ENCODE results near the gene ZNF516. TPM values are rescaled to one million over a fixed set of nuclear protein-coding genes. Genes with fewer than 3 reads are reported as not detected.

Gene ZNF516
- total RNA-seq, 6 experiments from 2014 or later, result 34.6 to 52.2 (median 42.2) TPM

DNA sequence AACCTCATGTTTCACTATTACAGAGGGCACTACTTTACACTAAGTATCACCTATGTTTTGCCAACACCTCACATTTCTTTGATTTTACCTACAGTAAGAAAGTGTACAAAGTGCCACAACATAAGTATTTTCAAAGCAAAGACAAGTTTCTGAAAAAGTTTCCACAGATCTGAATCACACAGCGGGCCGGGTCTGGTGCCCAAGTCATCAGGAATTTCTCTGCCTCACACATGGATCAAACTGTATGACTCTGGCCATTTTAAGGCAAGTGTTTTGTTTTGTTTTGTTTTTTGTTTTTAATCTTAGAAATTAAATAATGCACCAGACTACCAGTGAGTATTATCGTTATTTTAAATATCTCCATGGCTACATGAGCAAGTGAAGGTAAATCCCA lies 73.4 kb downstream of the ZNF516 start:
- peaks cover 60% of the 10 kb centered on the region for H3K4me1 Mint-ChIP-seq (ENCODE audit: low read depth)
- peak overlapping the region; percentile 40; the same call in 1 of the 2 replicates for H3K27ac Mint-ChIP-seq
- DNase-seq, result no peak
- no peaks in the 10 kb centered on the region for H3K9me3 Mint-ChIP-seq
- H3K27me3 Mint-ChIP-seq (ENCODE audit: insufficient read depth), result no peaks in the 10 kb centered on the region; the same call in none of the 2 replicates
- no peak overlapping the region for H3K4me3 Mint-ChIP-seq
- TF ChIP-seq, protein P1, sequence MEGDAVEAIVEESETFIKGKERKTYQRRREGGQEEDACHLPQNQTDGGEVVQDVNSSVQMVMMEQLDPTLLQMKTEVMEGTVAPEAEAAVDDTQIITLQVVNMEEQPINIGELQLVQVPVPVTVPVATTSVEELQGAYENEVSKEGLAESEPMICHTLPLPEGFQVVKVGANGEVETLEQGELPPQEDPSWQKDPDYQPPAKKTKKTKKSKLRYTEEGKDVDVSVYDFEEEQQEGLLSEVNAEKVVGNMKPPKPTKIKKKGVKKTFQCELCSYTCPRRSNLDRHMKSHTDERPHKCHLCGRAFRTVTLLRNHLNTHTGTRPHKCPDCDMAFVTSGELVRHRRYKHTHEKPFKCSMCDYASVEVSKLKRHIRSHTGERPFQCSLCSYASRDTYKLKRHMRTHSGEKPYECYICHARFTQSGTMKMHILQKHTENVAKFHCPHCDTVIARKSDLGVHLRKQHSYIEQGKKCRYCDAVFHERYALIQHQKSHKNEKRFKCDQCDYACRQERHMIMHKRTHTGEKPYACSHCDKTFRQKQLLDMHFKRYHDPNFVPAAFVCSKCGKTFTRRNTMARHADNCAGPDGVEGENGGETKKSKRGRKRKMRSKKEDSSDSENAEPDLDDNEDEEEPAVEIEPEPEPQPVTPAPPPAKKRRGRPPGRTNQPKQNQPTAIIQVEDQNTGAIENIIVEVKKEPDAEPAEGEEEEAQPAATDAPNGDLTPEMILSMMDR (IDR thresholded peaks at IDR 0.05), result no peak
- no peaks in the 10 kb centered on the region for H3K36me3 Mint-ChIP-seq (ENCODE audit: low read depth)

DNA sequence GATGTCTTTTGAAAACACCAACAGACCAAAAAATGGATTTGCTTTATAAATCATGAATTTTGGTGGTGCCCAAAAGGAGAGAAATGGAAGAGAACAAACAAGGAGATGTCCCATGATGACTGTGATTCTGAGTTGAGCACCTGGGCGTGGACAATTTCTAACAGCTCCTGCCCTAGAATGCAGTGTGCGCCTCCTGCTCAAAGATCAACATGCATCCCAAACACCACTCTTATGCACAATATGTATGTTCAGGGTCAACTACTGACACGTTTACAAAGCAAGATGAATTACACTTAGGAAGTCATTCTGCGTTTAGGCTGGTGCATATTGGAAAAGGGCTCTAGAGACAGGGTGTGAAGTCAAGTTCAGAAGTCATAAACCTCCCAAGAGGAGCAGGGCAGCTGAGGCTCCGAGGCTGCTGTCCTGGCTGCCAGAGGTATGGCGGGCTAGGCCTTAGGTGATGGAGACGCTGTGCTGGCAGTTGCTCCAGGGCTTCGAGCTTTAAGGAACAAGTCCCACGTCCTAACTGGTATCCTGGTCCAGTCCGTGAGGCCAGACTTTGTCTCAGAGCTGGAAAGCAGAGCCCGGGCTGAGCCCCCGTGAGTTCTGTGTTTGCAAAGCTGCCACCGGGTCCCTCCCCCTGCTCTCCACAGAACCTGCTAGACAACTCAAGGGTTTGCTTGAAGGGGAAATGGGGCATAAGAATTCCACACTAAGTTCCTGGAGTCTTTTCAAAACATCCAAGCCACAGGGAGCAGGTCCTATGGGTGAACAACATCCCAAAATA lies 74.0 kb downstream of the ZNF516 start:
- peaks cover 60% of the 10 kb centered on the region for H3K4me1 Mint-ChIP-seq (ENCODE audit: low read depth)
- no peaks in the 10 kb centered on the region for H3K36me3 Mint-ChIP-seq (ENCODE audit: low read depth)
- no peaks in the 10 kb centered on the region; the same call in 1 of the 2 replicates for H3K27me3 Mint-ChIP-seq (ENCODE audit: insufficient read depth)
- H3K27ac Mint-ChIP-seq, result no peak overlapping the region; the same call in 1 of the 2 replicates
- TF ChIP-seq, protein P1 (IDR thresholded peaks at IDR 0.05), result no peak
- H3K4me3 Mint-ChIP-seq, result no peak overlapping the region
- no peaks in the 10 kb centered on the region for H3K9me3 Mint-ChIP-seq
- no peak for DNase-seq

DNA sequence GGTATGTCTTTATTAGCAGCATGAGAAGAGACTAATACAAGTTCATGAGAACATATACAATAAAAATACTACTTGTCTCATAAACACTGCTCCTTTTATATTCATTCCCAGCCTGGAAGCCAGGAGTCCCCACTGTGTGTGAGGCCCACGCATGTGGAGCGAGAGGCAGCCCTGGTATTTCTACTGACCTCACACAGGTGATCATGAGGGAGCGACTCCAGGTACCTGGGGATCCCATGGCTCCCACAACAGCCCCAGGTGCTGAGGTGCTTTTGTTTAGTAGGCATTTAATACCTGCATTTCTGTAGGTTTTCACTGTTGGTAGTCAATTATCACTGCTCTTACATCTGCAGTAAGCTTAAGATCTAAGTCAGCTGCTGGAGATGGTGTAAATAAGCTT lies 75.2 kb downstream of the ZNF516 start:
- TF ChIP-seq, protein P1 (IDR thresholded peaks at IDR 0.05), result no peak
- H3K4me3 Mint-ChIP-seq, result no peak overlapping the region

DNA sequence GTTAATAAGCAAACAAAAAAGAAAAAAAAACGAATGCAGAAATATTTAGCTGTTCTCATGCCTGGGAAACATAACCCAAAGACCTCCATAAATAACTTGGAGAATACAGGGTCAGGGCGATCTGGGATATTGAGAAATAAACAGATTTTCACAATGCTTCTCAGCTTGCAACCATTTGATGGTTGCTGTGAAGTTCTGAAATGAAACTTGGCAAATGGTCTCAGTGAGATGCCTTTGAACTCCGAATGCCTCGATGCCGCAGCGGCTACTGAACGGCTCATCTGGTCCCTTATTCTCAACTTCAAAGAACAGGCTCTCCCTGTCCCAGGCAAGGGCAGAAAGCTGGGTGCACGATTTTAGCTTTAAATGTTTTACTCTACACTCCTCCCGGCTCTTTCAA lies 78.1 kb downstream of the ZNF516 start:
- Mint-ChIP-seq H3K27me3 (ENCODE audit: insufficient read depth) (no peaks in the 10 kb centered on the region; the same call in 1 of the 2 replicates), H3K4me3 (peak overlapping the region; percentile 85), H3K27ac (peak overlapping the region; percentile 72), H3K4me1 (ENCODE audit: low read depth) (peaks cover 74% of the 10 kb centered on the region), H3K9me3 (no peaks in the 10 kb centered on the region), H3K36me3 (ENCODE audit: low read depth) (no peaks in the 10 kb centered on the region)
- TF ChIP-seq, protein P1 (IDR thresholded peaks at IDR 0.05), result no peak
- peak; percentile 23 for DNase-seq

More for the DNA sequence above, 75.2 kb downstream of the ZNF516 start:
- no peaks in the 10 kb centered on the region for H3K9me3 Mint-ChIP-seq
- H3K27ac Mint-ChIP-seq, result no peak overlapping the region
- no peaks in the 10 kb centered on the region; the same call in 1 of the 2 replicates for H3K27me3 Mint-ChIP-seq (ENCODE audit: insufficient read depth)
- no peaks in the 10 kb centered on the region for H3K36me3 Mint-ChIP-seq (ENCODE audit: low read depth)
- DNase-seq, result no peak
- peaks cover 60% of the 10 kb centered on the region for H3K4me1 Mint-ChIP-seq (ENCODE audit: low read depth)

DNA sequence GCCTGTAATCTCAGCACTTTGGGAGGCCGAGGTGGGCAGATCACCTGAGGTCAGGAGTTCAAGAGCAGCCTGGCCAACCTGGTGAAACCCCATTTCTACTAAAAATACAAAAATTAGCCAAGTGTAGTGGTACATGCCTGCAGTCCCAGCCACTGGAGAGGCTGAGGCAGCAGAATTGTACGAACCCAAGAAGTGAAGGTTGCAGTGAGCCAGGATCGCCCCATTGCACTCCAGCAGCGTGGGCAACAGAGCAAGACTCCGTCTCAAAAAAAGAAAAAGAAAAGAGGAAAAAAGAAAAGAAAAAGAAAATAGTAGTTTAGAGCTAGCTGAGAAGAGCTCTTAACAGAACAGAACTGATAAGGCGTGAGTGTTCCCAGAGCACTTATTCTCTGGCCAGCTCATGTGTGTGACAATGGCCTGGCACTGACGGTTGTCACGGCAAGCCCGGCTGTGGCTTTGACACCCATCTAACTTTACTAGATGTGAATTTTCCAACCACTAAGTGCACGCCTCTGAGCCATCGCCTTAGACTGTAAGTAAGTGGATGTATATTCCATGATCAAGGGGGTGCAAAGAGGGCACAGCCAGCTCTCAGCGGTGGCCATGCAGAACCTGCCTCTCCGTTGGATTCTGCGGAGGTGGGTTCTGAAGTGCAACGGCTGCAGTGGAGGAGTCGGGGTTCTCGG lies 80.0 kb downstream of the ZNF516 start:
- H3K36me3 Mint-ChIP-seq (ENCODE audit: low read depth), result peaks cover under 1% of the 10 kb centered on the region; the same call in 1 of the 2 replicates
- peaks cover 73% of the 10 kb centered on the region for H3K4me1 Mint-ChIP-seq (ENCODE audit: low read depth)
- no peaks in the 10 kb centered on the region for H3K9me3 Mint-ChIP-seq
- TF ChIP-seq, protein P1 (IDR thresholded peaks at IDR 0.05), result no peak
- H3K27ac Mint-ChIP-seq, result no peak overlapping the region; the same call in 1 of the 2 replicates
- H3K27me3 Mint-ChIP-seq (ENCODE audit: insufficient read depth), result no peaks in the 10 kb centered on the region; the same call in 1 of the 2 replicates
- no peak overlapping the region for H3K4me3 Mint-ChIP-seq
- DNase-seq, result no peak

Measured in HFFc6 (cell line).